SU-DHL-6 (cell line): ENCODE data around the gene E2F3.

ENCODE experiments used
- H2AFZ ChIP-seq: fragments of 200-600 bp; sonication (generic); 2 replicates; pipeline ENCODE4 v1.6.1; 2014; ENCODE audit warnings: low read depth, mild to moderate bottlenecking, moderate library complexity, mixed read lengths, antibody characterized with exemption, low read length; ENCODE audit not compliant: severe bottlenecking
- H3F3A ChIP-seq: fragments of 200-600 bp; shearing (Covaris generic); 2 replicates; pipeline ENCODE4 v1.6.0; 2016; ENCODE audit warnings: antibody characterized with exemption, mild to moderate bottlenecking; ENCODE audit not compliant: insufficient read depth
- H3K27ac ChIP-seq: fragments of 200-600 bp; sonication (generic); 2 replicates; pipeline ENCODE4 v1.5.1; 2016; ENCODE audit warnings: low read depth, mild to moderate bottlenecking, low read length, moderate library complexity, mixed read lengths
- H3K27me3 ChIP-seq: fragments of 200-600 bp; sonication (generic), shearing (Covaris generic); 2 replicates; pipeline ENCODE4 v1.6.0; 2014; ENCODE audit warnings: mild to moderate bottlenecking, low read length
- H3K36me3 ChIP-seq: fragments of 200-600 bp; sonication (generic); 2 replicates; pipeline ENCODE4 v1.6.1; 2014; ENCODE audit warnings: mild to moderate bottlenecking, low read length, mixed read lengths
- H3K4me2 ChIP-seq: fragments of 300-600, 200-600 bp; shearing (Covaris generic), sonication (generic); 2 replicates; pipeline ENCODE4 v1.6.0; 2014; ENCODE audit warnings: low read length, low read depth, mild to moderate bottlenecking; ENCODE audit not compliant: poor library complexity, severe bottlenecking
- H3K4me3 ChIP-seq: fragments of 200-600 bp; sonication (generic); 2 replicates; pipeline ENCODE4 v1.5.1; 2014; ENCODE audit warnings: antibody characterized with exemption, low read length, mild to moderate bottlenecking, mixed read lengths; ENCODE audit not compliant: insufficient read depth, poor library complexity, severe bottlenecking
- H3K79me2 ChIP-seq: fragments of 200-600 bp; sonication (generic); 2 replicates; pipeline ENCODE4 v1.6.1; 2014; ENCODE audit warnings: mild to moderate bottlenecking, low read length, moderate library complexity; ENCODE audit not compliant: insufficient read depth
- H3K9ac ChIP-seq: fragments of 200-600 bp; sonication (generic); 2 replicates; pipeline ENCODE4 v1.7.0; 2014; ENCODE audit warnings: mild to moderate bottlenecking, low read length
- H3K9me2 ChIP-seq: fragments of 200-600 bp; sonication (generic); replicated peaks from 2 replicates; pipeline ENCODE4 v1.6.1; 2014; ENCODE audit warnings: low read length; ENCODE audit not compliant: insufficient read depth
- H3K9me3 ChIP-seq: fragments of 200-600 bp; sonication (generic); 2 replicates; pipeline ENCODE4 v1.6.1; 2014; ENCODE audit warnings: low read length, mixed read lengths; ENCODE audit not compliant: insufficient read depth
- H4K20me1 ChIP-seq: fragments of 200-600 bp; sonication (generic); 2 replicates; pipeline ENCODE4 v1.6.1; 2014; ENCODE audit warnings: low read depth, mild to moderate bottlenecking, antibody characterized with exemption, low read length, moderate library complexity, mixed read lengths
- CTCF ChIP-seq: fragments of 200-600 bp; sonication (generic); IDR thresholded peaks from one replicate; pipeline ENCODE4 v1.5.1; 2017; ENCODE audit warnings: antibody characterized with exemption, mild to moderate bottlenecking, low read length, moderate library complexity; ENCODE audit not compliant: insufficient read depth, poor library complexity, severe bottlenecking
- EZH2phosphoT487 ChIP-seq: fragments of 200-600 bp; sonication (generic), shearing (Covaris generic); conservative IDR thresholded peaks from 2 replicates; pipeline ENCODE4 v1.6.1; 2018; ENCODE audit warnings: mild to moderate bottlenecking, antibody characterized with exemption, low read length, moderate library complexity, mixed read lengths

Gene E2F3

DNA sequence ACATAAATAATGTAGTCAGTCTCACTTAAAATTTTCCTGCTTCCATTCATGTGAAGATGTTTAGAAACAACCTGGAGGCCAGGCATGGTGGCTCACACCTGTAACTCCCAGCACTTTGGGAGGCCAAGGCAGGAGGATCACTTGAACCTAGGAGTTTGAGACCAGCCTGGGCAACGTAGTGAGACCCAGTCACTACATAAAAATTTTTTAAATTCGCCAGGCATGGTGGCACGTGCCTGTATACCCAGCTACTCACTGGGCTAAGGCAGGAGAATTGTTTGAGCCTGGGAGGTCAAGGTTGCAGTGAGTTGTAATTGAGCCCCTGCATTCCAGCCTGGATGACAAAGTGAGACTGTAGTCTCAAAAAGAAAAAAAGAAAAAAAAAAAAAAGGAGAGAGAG, 47.3 kb upstream of the E2F3 start:
- H3K27me3 ChIP-seq, result no peaks in the 10 kb centered on the region
- H3K79me2 ChIP-seq, result no peaks in the 10 kb centered on the region
- H3K4me3 ChIP-seq, result no peak overlapping the region
- H3K36me3 ChIP-seq, result no peaks in the 10 kb centered on the region
- H3K27ac ChIP-seq, result no peak overlapping the region
- H3K9me2 ChIP-seq, result no peaks in the 10 kb centered on the region
- no peak for TF ChIP-seq EZH2phosphoT487
- no peak for TF ChIP-seq CTCF
- H3K9me3 ChIP-seq, result no peaks in the 10 kb centered on the region
- no peaks in the 10 kb centered on the region for H3F3A ChIP-seq
- no peak overlapping the region for H2AFZ ChIP-seq
- no peak overlapping the region for H3K4me2 ChIP-seq
- no peaks in the 10 kb centered on the region for H4K20me1 ChIP-seq
- no peak overlapping the region for H3K9ac ChIP-seq

DNA sequence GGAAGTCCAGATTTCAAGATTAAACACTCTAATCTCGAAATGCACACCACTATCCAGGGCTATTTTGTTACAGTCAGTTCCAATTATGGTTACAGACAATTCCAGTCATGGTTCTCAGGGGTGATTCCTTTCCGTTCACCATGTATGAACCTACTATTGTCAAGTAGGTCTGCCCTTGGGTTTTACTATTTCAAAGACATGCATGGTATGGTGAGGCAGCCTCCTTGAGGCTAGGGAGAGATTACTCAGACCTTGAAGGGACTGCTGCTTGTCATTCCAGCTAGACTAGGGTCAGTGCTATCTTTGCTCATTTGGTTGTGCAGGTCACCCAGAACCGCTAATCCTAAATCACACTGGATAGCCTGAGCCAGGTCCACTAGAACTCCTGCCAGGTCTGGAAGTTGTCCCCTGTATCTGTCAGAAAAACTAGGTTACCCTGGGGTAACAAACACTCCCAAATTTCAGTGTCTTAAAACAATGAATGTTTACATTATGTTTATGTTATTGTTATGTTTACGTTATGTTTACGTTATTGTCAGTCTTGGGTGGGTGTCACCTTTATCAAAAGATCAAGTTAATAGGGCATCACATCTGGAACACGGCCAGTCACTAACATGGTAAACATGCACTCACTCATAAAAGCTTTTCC, 41.1 kb upstream of the E2F3 start:
- H3K4me2 ChIP-seq, result no peak overlapping the region
- H3K27ac ChIP-seq, result no peak overlapping the region

DNA sequence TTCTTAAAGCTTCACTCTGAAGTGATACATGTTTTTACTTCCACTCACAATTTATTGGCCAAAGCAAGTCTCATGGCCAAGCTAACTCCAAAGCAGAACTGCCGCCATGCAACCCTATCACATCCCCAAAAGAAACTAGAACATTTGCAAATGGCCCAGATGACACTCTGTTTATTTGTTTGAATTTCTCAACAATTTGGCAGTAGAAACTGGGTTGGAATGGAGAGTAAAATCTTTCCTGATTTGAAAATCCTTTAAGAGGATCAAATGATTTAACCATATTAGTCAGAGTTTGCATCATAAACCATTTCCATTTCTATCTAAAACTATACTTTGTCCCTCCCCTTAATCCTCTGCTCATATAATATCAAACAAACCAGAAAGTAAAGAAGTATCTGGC, 39.1 kb upstream of the E2F3 start:
- TF ChIP-seq EZH2phosphoT487 (no peak), CTCF (no peak)
- Histone ChIP-seq H3F3A (no peaks in the 10 kb centered on the region), H3K4me2 (no peak overlapping the region), H3K79me2 (no peaks in the 10 kb centered on the region), H3K9ac (no peak overlapping the region), H3K36me3 (no peaks in the 10 kb centered on the region), H3K9me2 (no peaks in the 10 kb centered on the region), H4K20me1 (no peaks in the 10 kb centered on the region), H3K27ac (no peak overlapping the region), H2AFZ (no peak overlapping the region), H3K4me3 (no peak overlapping the region), H3K9me3 (no peaks in the 10 kb centered on the region), H3K27me3 (no peaks in the 10 kb centered on the region)

More for the DNA sequence above, 41.1 kb upstream of the E2F3 start:
- no peaks in the 10 kb centered on the region for H3K79me2 ChIP-seq
- H3K9me2 ChIP-seq, result no peaks in the 10 kb centered on the region
- no peak overlapping the region for H3K4me3 ChIP-seq
- H3K9me3 ChIP-seq, result no peaks in the 10 kb centered on the region
- no peaks in the 10 kb centered on the region for H3K27me3 ChIP-seq
- no peak for TF ChIP-seq CTCF
- no peak for TF ChIP-seq EZH2phosphoT487
- no peaks in the 10 kb centered on the region for H3F3A ChIP-seq
- H3K36me3 ChIP-seq, result no peaks in the 10 kb centered on the region
- H3K9ac ChIP-seq, result no peak overlapping the region
- no peaks in the 10 kb centered on the region for H4K20me1 ChIP-seq
- no peak overlapping the region for H2AFZ ChIP-seq
